ENCODE results near the gene NRK.

DNA sequence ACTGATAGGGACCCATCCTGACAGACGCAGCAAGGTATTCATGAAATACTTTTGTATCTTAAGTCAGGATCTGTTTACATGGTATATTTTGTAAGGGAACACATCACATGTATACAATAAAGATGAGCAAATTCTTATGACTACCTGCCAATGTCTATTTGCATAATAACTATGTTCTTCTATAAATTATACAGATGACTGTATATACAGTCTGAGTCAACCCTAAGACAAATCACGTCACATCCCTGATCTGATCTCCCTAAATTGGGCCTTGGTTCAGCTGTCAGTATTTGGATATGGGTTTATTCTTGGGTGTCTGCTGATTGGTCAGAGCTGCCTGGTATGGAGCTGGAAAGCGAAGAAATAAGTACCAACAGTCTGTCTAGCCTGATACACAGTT lies 122.9 kb downstream of the NRK start:
- TF ChIP-seq EZH2phosphoT487 (IDR thresholded peaks at IDR 0.05; ENCODE audit: insufficient read depth, low read depth) (no peak), EZH2 (IDR thresholded peaks at IDR 0.05; ENCODE audit: insufficient read depth, poor library complexity, severe bottlenecking) (no peak)
